ENCODE data around the gene PSME2.

DNA sequence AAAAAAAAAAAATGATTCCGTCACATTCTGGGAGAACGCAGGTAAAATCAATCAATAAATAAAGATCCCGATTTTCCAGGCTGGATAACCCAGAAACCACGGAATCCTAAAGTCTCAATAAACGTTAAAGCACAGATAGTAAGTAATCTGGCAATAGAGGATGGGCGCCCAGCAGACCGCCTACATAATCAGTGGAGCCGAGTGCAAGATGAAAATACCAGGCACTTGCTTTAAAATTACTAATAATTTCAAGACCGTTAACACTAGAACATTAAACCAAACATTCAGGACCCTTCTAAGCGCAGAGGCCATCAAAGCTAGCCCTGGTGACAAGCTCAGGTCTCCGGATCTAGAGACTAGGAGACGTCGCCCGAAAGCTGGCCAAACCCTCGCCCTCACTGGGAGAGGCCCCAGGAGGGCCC, 33.0 kb downstream of the PSME2 start:
- TF ChIP-seq, protein P1, sequence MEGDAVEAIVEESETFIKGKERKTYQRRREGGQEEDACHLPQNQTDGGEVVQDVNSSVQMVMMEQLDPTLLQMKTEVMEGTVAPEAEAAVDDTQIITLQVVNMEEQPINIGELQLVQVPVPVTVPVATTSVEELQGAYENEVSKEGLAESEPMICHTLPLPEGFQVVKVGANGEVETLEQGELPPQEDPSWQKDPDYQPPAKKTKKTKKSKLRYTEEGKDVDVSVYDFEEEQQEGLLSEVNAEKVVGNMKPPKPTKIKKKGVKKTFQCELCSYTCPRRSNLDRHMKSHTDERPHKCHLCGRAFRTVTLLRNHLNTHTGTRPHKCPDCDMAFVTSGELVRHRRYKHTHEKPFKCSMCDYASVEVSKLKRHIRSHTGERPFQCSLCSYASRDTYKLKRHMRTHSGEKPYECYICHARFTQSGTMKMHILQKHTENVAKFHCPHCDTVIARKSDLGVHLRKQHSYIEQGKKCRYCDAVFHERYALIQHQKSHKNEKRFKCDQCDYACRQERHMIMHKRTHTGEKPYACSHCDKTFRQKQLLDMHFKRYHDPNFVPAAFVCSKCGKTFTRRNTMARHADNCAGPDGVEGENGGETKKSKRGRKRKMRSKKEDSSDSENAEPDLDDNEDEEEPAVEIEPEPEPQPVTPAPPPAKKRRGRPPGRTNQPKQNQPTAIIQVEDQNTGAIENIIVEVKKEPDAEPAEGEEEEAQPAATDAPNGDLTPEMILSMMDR (optimal IDR thresholded peaks at IDR 0.05 in 1 of 3, IDR thresholded peaks at IDR 0.05 in 1 of 3, conservative IDR thresholded peaks at IDR 0.05 in 1 of 3; ENCODE audit: extremely low read depth in 1 of 3, insufficient read depth in 2 of 3, low read length in 3 of 3): no peak
- TF ChIP-seq EZH2 (IDR thresholded peaks at IDR 0.05; ENCODE audit: low read length): no peak
